Kidney (tissue), 14 donors: ENCODE data around the gene CMTM4. TPM values are rescaled to one million over a fixed set of nuclear protein-coding genes. Genes with fewer than 3 reads are reported as not detected.

Experiments used
- DNase-seq, 5 donors: peaks; one replicate each; pipeline ENCODE4 v3.0.0-alpha.2; 2013 to 2020
- FAIRE-seq: peaks from 2 replicates; lab custom pipeline; 2012; peaks lifted over from hg19 to GRCh38; lab: Jason Lieb, UNC
- H3K27ac ChIP-seq, 2 donors: one replicate each; pipeline ENCODE4 v1.7.0; 2013; ENCODE audit warnings: low read depth in 2 of 2, low read length in 2 of 2, inconsistent platforms in 1 of 2
- H3K27me3 ChIP-seq: one replicate; pipeline ENCODE4 v1.7.1; 2013; ENCODE audit warnings: low read length, inconsistent platforms; ENCODE audit not compliant: control insufficient read depth, insufficient read depth
- H3K36me3 ChIP-seq, 3 donors: one replicate each; pipeline versions ENCODE4 v1.7.0 to v1.7.1; 2013; ENCODE audit warnings: low read length in 3 of 3, control low read depth in 1 of 3, inconsistent platforms in 1 of 3; ENCODE audit not compliant: insufficient read depth in 3 of 3, control insufficient read depth in 2 of 3
- H3K4me1 ChIP-seq, 3 donors: one replicate each; pipeline versions ENCODE4 v1.7.0 to v1.7.1; 2013; ENCODE audit warnings: low read length in 3 of 3, inconsistent platforms in 1 of 3, low read depth in 1 of 3; ENCODE audit not compliant: control insufficient read depth in 2 of 3, insufficient read depth in 2 of 3
- H3K4me3 ChIP-seq, 3 donors: one replicate each; pipeline versions ENCODE4 v1.7.0 to v1.8.1; 2013; ENCODE audit warnings: low read length in 3 of 3, control low read depth in 1 of 3, inconsistent platforms in 1 of 3
- H3K9ac ChIP-seq, 3 donors: one replicate each; pipeline versions ENCODE4 v1.7.0 to v1.7.1; 2013; ENCODE audit warnings: low read length in 3 of 3, control low read depth in 1 of 3, inconsistent platforms in 1 of 3
- H3K9me3 ChIP-seq, 3 donors: one replicate each; pipeline versions ENCODE4 v1.7.0 to v1.7.1; 2013; ENCODE audit warnings: low read length in 3 of 3, control low read depth in 1 of 3, inconsistent platforms in 1 of 3; ENCODE audit not compliant: control insufficient read depth in 2 of 3, insufficient read depth in 1 of 3
- CTCF ChIP-seq: IDR thresholded peaks from 3 replicates; pipeline ENCODE4 v1.5.1; 2012; ENCODE audit warnings: mild to moderate bottlenecking, moderate library complexity, borderline replicate concordance; ENCODE audit not compliant: insufficient read depth; ENCODE audit errors: extremely low read depth
- intact Hi-C: fragments of 100-400 bp; cut with DNase I; formaldehyde crosslinking; loops from one replicate; pipeline ENCODE4 v1.11.1; 2022
- polyA plus RNA-seq: library from polyadenylated mRNA; stranded (reverse); fragments of 350-450 nt; fragmentation: Illumina TruSeq; extraction: RNeasy Lipid Tissue Mini Kit (QIAGEN cat#74804); gene quantifications from one replicate; pipeline ENCODE4 v1.2.3, GENCODE V29; 2014; ENCODE audit warnings: low read depth, low replicate concordance; ENCODE audit not compliant: insufficient read depth
- total RNA-seq: library from RNA; stranded (reverse); fragmentation: NEBNext Ultra II Directional; extraction: Animal tissue kit (Norgen Biotek cat#: 25700); gene quantifications from one replicate; pipeline ENCODE4 v1.2.1, GENCODE V29; 2021
- donor health status: control.
- donor health status: control.
- donor health status: control.
- donor health status: control.
- donor health status: control.
- donor health status: DM: yes; HTN: yes; CAD: no.
- donor health status: Normal renal cell carcinoma (clear cell type).

Gene CMTM4
- total and polyA plus RNA-seq, 2 donors from 2014 or later: 43.2 to 82.2 TPM

- Histone ChIP-seq H3K4me1 (peaks cover 0 to 16% (median 3%) of the 10 kb centered on the region in 3 donors), H3K9me3 (no peaks in the 10 kb centered on the region), H3K4me3 (no peak overlapping the region), H3K36me3 (no peaks in the 10 kb centered on the region), H3K27me3 (no peaks in the 10 kb centered on the region), H3K27ac (no peak overlapping the region), H3K9ac (no peak overlapping the region)
- intact Hi-C loops: no loop called here
- TF ChIP-seq CTCF: no peak
- FAIRE-seq (no peak), DNase-seq (no peak)
These were observed 19.9 kb downstream of the CMTM4 start for GRCh38 chr16:66676599-66676998.

GRCh38 chr16:66673691-66674090 lies 22.9 kb downstream of the CMTM4 start:
- Histone ChIP-seq H3K27me3 (no peaks in the 10 kb centered on the region), H3K36me3 (no peaks in the 10 kb centered on the region), H3K9me3 (no peaks in the 10 kb centered on the region), H3K9ac (no peak overlapping the region), H3K4me3 (no peak overlapping the region), H3K4me1 (peaks cover 0 to 16% (median 3%) of the 10 kb centered on the region in 3 donors), H3K27ac (no peak overlapping the region)
- no peak for TF ChIP-seq CTCF
- intact Hi-C loops: no loop called here
- DNase-seq (no peak), FAIRE-seq (no peak)

GRCh38 chr16:66670691-66671388 lies 25.7 kb downstream of the CMTM4 start:
- no peaks in the 10 kb centered on the region for H3K4me1 ChIP-seq
- H3K36me3 ChIP-seq: no peaks in the 10 kb centered on the region
- H3K9me3 ChIP-seq: no peaks in the 10 kb centered on the region
- no peak for TF ChIP-seq CTCF
- no peak overlapping the region for H3K9ac ChIP-seq
- H3K27ac ChIP-seq: no peak overlapping the region
- no peaks in the 10 kb centered on the region for H3K27me3 ChIP-seq
- FAIRE-seq (no peak), DNase-seq (no peak)
- intact Hi-C loops: no loop called here
- no peak overlapping the region for H3K4me3 ChIP-seq
